ENCODE results near the gene CHMP4B. TPM values are rescaled to one million over a fixed set of nuclear protein-coding genes. Genes with fewer than 3 reads are reported as not detected.

CHMP4B gene, protein sequence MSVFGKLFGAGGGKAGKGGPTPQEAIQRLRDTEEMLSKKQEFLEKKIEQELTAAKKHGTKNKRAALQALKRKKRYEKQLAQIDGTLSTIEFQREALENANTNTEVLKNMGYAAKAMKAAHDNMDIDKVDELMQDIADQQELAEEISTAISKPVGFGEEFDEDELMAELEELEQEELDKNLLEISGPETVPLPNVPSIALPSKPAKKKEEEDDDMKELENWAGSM
- total RNA-seq = 100 to 1,000 TPM in 1 of 4 donors, 10 to 100 TPM in 3; 57.4 to 109 (median 82.7) TPM

GRCh38 chr20:33810885-33811775 lies at the start of gene CHMP4B:
TSS of gene CHMP4B (plus strand) at chr20:33811348. CDS start at chr20:33811469, 121 bp downstream.
- TF ChIP-seq, protein P1, sequence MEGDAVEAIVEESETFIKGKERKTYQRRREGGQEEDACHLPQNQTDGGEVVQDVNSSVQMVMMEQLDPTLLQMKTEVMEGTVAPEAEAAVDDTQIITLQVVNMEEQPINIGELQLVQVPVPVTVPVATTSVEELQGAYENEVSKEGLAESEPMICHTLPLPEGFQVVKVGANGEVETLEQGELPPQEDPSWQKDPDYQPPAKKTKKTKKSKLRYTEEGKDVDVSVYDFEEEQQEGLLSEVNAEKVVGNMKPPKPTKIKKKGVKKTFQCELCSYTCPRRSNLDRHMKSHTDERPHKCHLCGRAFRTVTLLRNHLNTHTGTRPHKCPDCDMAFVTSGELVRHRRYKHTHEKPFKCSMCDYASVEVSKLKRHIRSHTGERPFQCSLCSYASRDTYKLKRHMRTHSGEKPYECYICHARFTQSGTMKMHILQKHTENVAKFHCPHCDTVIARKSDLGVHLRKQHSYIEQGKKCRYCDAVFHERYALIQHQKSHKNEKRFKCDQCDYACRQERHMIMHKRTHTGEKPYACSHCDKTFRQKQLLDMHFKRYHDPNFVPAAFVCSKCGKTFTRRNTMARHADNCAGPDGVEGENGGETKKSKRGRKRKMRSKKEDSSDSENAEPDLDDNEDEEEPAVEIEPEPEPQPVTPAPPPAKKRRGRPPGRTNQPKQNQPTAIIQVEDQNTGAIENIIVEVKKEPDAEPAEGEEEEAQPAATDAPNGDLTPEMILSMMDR (IDR thresholded peaks at IDR 0.05 in 4 of 5, conservative IDR thresholded peaks at IDR 0.05 in 1 of 5) = peak in 1 of 5 experiments; percentile 18
- peak; percentile 98 for TF ChIP-seq POLR2A (IDR thresholded peaks at IDR 0.05)
- peak within 1 kb of the TSS; percentile 86 to 100 (median 98) for H3K27ac ChIP-seq
- no peaks in the 10 kb centered on the region for H3K9me3 ChIP-seq
- intact Hi-C loops (cut with DNase I; ENCODE audit: low total_unique reads) = loop anchor here (1.0 to 10.0 kb wide), 6 partner anchors 17 to 1454 kb away; partner anchors contain the start of genes ASXL1, EIF2S2, NECAB3 and TRPC4AP
- no peaks in the 10 kb centered on the region for H3K27me3 ChIP-seq
- ATAC-seq = peak; percentile 90 to 92
- H3K4me1 ChIP-seq = peaks cover 33 to 34% of the 10 kb centered on the region in 2 donors
- H3K4me3 ChIP-seq = peak within 1 kb of the TSS; percentile 85 to 98 (median 96)
- in situ Hi-C loops (cut with MboI; ENCODE audit: low sequenced_read_pairs in 4 of 4) = no loop called here
- DNase-seq = peak; percentile 99
- no peaks in the 10 kb centered on the region for H3K36me3 ChIP-seq

DNA sequence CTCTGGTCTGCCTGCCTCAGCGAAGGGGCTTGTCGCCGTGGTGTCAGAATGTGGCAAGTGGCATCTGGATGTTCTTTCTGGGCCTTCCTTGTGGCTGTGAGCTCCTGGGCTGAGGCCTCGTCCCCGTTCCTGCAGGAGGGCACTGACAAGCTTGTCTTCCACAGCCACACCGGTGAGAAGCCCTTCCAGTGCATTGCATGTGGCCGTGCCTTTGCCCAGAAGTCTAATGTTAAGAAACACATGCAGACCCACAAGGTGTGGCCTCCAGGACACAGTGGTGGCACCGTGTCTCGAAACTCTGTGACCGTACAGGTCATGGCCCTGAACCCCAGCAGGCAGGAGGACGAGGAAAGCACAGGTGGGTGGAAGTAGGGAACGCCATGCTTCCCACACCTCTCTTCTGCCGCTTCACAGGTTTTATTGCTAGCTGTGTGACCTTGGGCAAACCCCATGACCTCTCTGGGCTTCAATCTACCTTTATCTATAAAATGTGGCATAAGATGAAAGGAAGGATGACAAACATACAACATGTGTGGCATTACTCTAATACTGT lies 49.4 kb upstream of the CHMP4B start:
- no peak for TF ChIP-seq POLR2A (IDR thresholded peaks at IDR 0.05)
- TF ChIP-seq, protein P1 (IDR thresholded peaks at IDR 0.05 in 4 of 5, conservative IDR thresholded peaks at IDR 0.05 in 1 of 5) = no peak
- no peaks in the 10 kb centered on the region for H3K27me3 ChIP-seq
- no peaks in the 10 kb centered on the region for H3K4me1 ChIP-seq
- DNase-seq = no peak
- no peak overlapping the region for H3K27ac ChIP-seq
- in situ Hi-C loops (cut with MboI; ENCODE audit: low sequenced_read_pairs in 4 of 4) (no loop called here), intact Hi-C loops (cut with DNase I; ENCODE audit: low total_unique reads) (no loop called here)
- H3K4me3 ChIP-seq = no peak overlapping the region
- H3K36me3 ChIP-seq = peaks cover 0 to 30% of the 10 kb centered on the region in 2 donors
- ATAC-seq = no peak
- H3K9me3 ChIP-seq = no peaks in the 10 kb centered on the region

DNA sequence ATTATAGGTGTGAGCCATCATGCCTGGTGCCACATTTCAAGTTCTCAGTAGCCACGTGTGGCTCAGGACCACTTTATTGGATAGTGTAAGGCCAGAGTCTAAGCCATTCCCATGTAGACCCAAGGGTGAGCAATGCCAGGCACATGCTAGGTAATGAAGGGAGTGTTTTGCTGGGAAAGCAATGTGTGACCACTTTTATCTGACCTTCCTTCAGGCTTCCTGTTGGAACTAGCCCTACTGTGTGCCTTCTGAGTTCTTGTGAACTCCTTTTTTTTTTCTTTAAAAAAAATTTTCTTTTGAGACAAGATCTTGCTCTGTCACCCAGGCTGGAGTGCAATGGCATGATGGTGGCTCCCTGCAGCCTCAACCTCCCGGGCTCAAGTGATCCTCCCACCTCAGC lies 46.0 kb upstream of the CHMP4B start:
- TF ChIP-seq, protein P1 (IDR thresholded peaks at IDR 0.05 in 4 of 5, conservative IDR thresholded peaks at IDR 0.05 in 1 of 5) = no peak
- no peak for TF ChIP-seq POLR2A (IDR thresholded peaks at IDR 0.05)
- in situ Hi-C loops (cut with MboI; ENCODE audit: low sequenced_read_pairs in 4 of 4) (no loop called here), intact Hi-C loops (cut with DNase I; ENCODE audit: low total_unique reads) (no loop called here)
- no peak for DNase-seq
- no peaks in the 10 kb centered on the region for H3K4me1 ChIP-seq
- H3K27me3 ChIP-seq = no peaks in the 10 kb centered on the region
- no peak overlapping the region for H3K4me3 ChIP-seq
- H3K9me3 ChIP-seq = no peaks in the 10 kb centered on the region
- H3K36me3 ChIP-seq = peaks cover 0 to 32% of the 10 kb centered on the region in 2 donors
- no peak overlapping the region for H3K27ac ChIP-seq
- no peak for ATAC-seq

DNA sequence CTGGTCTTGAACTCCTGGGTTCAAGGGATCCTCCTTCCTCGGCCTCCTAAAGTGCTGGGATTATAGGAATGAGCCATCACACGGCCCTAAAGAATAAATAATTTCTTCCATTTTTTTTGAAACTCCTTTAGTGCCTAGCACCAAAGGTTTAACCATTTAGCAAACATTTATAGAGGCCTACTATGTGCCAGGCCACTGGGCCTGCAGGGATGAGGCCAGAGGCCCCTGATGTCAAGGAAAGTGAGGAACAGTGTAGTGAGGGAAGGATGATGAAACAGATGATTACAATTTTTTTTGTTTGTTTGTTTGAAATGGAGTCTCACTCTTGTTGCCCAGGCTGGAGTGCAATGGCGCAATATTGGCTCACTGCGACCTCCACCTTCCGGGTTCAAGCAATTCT lies 45.6 kb upstream of the CHMP4B start:
- Histone ChIP-seq H3K4me1 (no peaks in the 10 kb centered on the region), H3K27ac (no peak overlapping the region), H3K9me3 (no peaks in the 10 kb centered on the region), H3K27me3 (no peaks in the 10 kb centered on the region), H3K4me3 (no peak overlapping the region), H3K36me3 (peaks cover 0 to 33% of the 10 kb centered on the region in 2 donors)
- DNase-seq = no peak
- no peak for ATAC-seq
- intact Hi-C loops (cut with DNase I; ENCODE audit: low total_unique reads) = no loop called here
- TF ChIP-seq, protein P1 (IDR thresholded peaks at IDR 0.05 in 4 of 5, conservative IDR thresholded peaks at IDR 0.05 in 1 of 5) = no peak
- TF ChIP-seq POLR2A (IDR thresholded peaks at IDR 0.05) = no peak
- in situ Hi-C loops (cut with MboI; ENCODE audit: low sequenced_read_pairs in 4 of 4) = no loop called here
